ENCODE results near the gene PDE5A.

The PDE5A gene

GRCh38 chr4:119627267-119628255 lies 1.0 kb downstream of the PDE5A start:
- Mint-ChIP-seq H3K4me3 (peak overlapping the region; percentile 88), H3K27ac (no peak overlapping the region), H3K4me1 (ENCODE audit: low read depth) (peaks cover 15% of the 10 kb centered on the region), H3K36me3 (ENCODE audit: low read depth) (no peaks in the 10 kb centered on the region), H3K27me3 (ENCODE audit: low read depth) (peaks cover 51% of the 10 kb centered on the region), H3K9me3 (no peaks in the 10 kb centered on the region)
- DNase-seq (ENCODE audit: low spot score): peak; percentile 52

- Mint-ChIP-seq H3K27ac (no peak overlapping the region), H3K9me3 (no peaks in the 10 kb centered on the region), H3K4me3 (peak overlapping the region; percentile 78), H3K27me3 (ENCODE audit: low read depth) (peaks cover 48% of the 10 kb centered on the region), H3K36me3 (ENCODE audit: low read depth) (no peaks in the 10 kb centered on the region), H3K4me1 (ENCODE audit: low read depth) (peaks cover 15% of the 10 kb centered on the region)
- no peak for DNase-seq (ENCODE audit: low spot score)
Observed at GRCh38 chr4:119626943-119627266, 1.7 kb downstream of the PDE5A start.

- no peak for DNase-seq (ENCODE audit: low spot score)
- Mint-ChIP-seq H3K4me3 (peak overlapping the region; percentile 78), H3K4me1 (ENCODE audit: low read depth) (peaks cover 15% of the 10 kb centered on the region), H3K36me3 (ENCODE audit: low read depth) (no peaks in the 10 kb centered on the region), H3K27ac (no peak overlapping the region), H3K27me3 (ENCODE audit: low read depth) (peaks cover 48% of the 10 kb centered on the region), H3K9me3 (no peaks in the 10 kb centered on the region)
Observed at GRCh38 chr4:119626420-119626819, 2.2 kb downstream of the PDE5A start.

GRCh38 chr4:119625761-119626160 lies 2.8 kb downstream of the PDE5A start:
- Mint-ChIP-seq H3K36me3 (ENCODE audit: low read depth) (no peaks in the 10 kb centered on the region), H3K4me3 (no peak overlapping the region), H3K4me1 (ENCODE audit: low read depth) (peaks cover 15% of the 10 kb centered on the region), H3K9me3 (no peaks in the 10 kb centered on the region), H3K27ac (no peak overlapping the region), H3K27me3 (ENCODE audit: low read depth) (peaks cover 48% of the 10 kb centered on the region)
- DNase-seq (ENCODE audit: low spot score): no peak

- Mint-ChIP-seq H3K36me3 (ENCODE audit: low read depth) (no peaks in the 10 kb centered on the region), H3K27me3 (ENCODE audit: low read depth) (peaks cover 40% of the 10 kb centered on the region), H3K27ac (no peak overlapping the region), H3K4me1 (ENCODE audit: low read depth) (peaks cover 13% of the 10 kb centered on the region), H3K4me3 (no peak overlapping the region), H3K9me3 (no peaks in the 10 kb centered on the region)
- DNase-seq (ENCODE audit: low spot score): no peak
Observed at GRCh38 chr4:119624356-119624755, 4.2 kb downstream of the PDE5A start.

GRCh38 chr4:119623025-119623424 lies 5.6 kb downstream of the PDE5A start:
- no peak overlapping the region for H3K27ac Mint-ChIP-seq
- no peak overlapping the region for H3K4me3 Mint-ChIP-seq
- peaks cover 5% of the 10 kb centered on the region for H3K4me1 Mint-ChIP-seq (ENCODE audit: low read depth)
- no peaks in the 10 kb centered on the region for H3K9me3 Mint-ChIP-seq
- no peaks in the 10 kb centered on the region for H3K36me3 Mint-ChIP-seq (ENCODE audit: low read depth)
- H3K27me3 Mint-ChIP-seq (ENCODE audit: low read depth): peaks cover 39% of the 10 kb centered on the region
- no peak for DNase-seq (ENCODE audit: low spot score)

- Mint-ChIP-seq H3K27me3 (ENCODE audit: low read depth) (peaks cover 19% of the 10 kb centered on the region), H3K27ac (no peak overlapping the region), H3K9me3 (no peaks in the 10 kb centered on the region), H3K36me3 (ENCODE audit: low read depth) (no peaks in the 10 kb centered on the region), H3K4me3 (no peak overlapping the region), H3K4me1 (ENCODE audit: low read depth) (no peaks in the 10 kb centered on the region)
- no peak for DNase-seq (ENCODE audit: low spot score)
Observed at GRCh38 chr4:119615068-119615719, 13.4 kb downstream of the PDE5A start.

- Mint-ChIP-seq H3K9me3 (no peaks in the 10 kb centered on the region), H3K27me3 (ENCODE audit: low read depth) (peaks cover 5% of the 10 kb centered on the region), H3K27ac (no peak overlapping the region), H3K4me3 (no peak overlapping the region), H3K4me1 (ENCODE audit: low read depth) (no peaks in the 10 kb centered on the region), H3K36me3 (ENCODE audit: low read depth) (no peaks in the 10 kb centered on the region)
- no peak for DNase-seq (ENCODE audit: low spot score)
Observed at GRCh38 chr4:119604266-119604665, 24.3 kb downstream of the PDE5A start.

GRCh38 chr4:119602366-119602765 lies 26.2 kb downstream of the PDE5A start:
- peaks cover 4% of the 10 kb centered on the region for H3K9me3 Mint-ChIP-seq
- no peak overlapping the region for H3K4me3 Mint-ChIP-seq
- no peak for DNase-seq (ENCODE audit: low spot score)
- no peak overlapping the region for H3K27ac Mint-ChIP-seq
- no peaks in the 10 kb centered on the region for H3K4me1 Mint-ChIP-seq (ENCODE audit: low read depth)
- no peaks in the 10 kb centered on the region for H3K36me3 Mint-ChIP-seq (ENCODE audit: low read depth)
- peaks cover 9% of the 10 kb centered on the region for H3K27me3 Mint-ChIP-seq (ENCODE audit: low read depth)

GRCh38 chr4:119598521-119598920 lies 30.1 kb downstream of the PDE5A start:
- no peaks in the 10 kb centered on the region for H3K36me3 Mint-ChIP-seq (ENCODE audit: low read depth)
- no peak for DNase-seq (ENCODE audit: low spot score)

GRCh38 chr4:119597377-119597776 lies 31.2 kb downstream of the PDE5A start:
- H3K4me1 Mint-ChIP-seq (ENCODE audit: low read depth): no peaks in the 10 kb centered on the region
- H3K4me3 Mint-ChIP-seq: no peak overlapping the region
- H3K9me3 Mint-ChIP-seq: peaks cover 4% of the 10 kb centered on the region
- no peak overlapping the region for H3K27ac Mint-ChIP-seq
- no peak for DNase-seq (ENCODE audit: low spot score)
- peaks cover 8% of the 10 kb centered on the region for H3K27me3 Mint-ChIP-seq (ENCODE audit: low read depth)
- H3K36me3 Mint-ChIP-seq (ENCODE audit: low read depth): no peaks in the 10 kb centered on the region

More at GRCh38 chr4:119598521-119598920, 30.1 kb downstream of the PDE5A start:
- Mint-ChIP-seq H3K27me3 (ENCODE audit: low read depth) (peaks cover 4% of the 10 kb centered on the region), H3K4me3 (no peak overlapping the region), H3K9me3 (peaks cover 4% of the 10 kb centered on the region), H3K4me1 (ENCODE audit: low read depth) (no peaks in the 10 kb centered on the region), H3K27ac (no peak overlapping the region)

GRCh38 chr4:119593698-119594097 lies 34.9 kb downstream of the PDE5A start:
- no peaks in the 10 kb centered on the region for H3K36me3 Mint-ChIP-seq (ENCODE audit: low read depth)
- H3K27me3 Mint-ChIP-seq (ENCODE audit: low read depth): peaks cover 8% of the 10 kb centered on the region
- H3K4me1 Mint-ChIP-seq (ENCODE audit: low read depth): no peaks in the 10 kb centered on the region
- no peak for DNase-seq (ENCODE audit: low spot score)
- no peak overlapping the region for H3K27ac Mint-ChIP-seq
- no peaks in the 10 kb centered on the region for H3K9me3 Mint-ChIP-seq
- no peak overlapping the region for H3K4me3 Mint-ChIP-seq

GRCh38 chr4:119592830-119593229 lies 35.8 kb downstream of the PDE5A start:
- no peaks in the 10 kb centered on the region for H3K4me1 Mint-ChIP-seq (ENCODE audit: low read depth)
- no peaks in the 10 kb centered on the region for H3K9me3 Mint-ChIP-seq
- no peak overlapping the region for H3K27ac Mint-ChIP-seq
- peaks cover 4% of the 10 kb centered on the region for H3K27me3 Mint-ChIP-seq (ENCODE audit: low read depth)
- H3K4me3 Mint-ChIP-seq: no peak overlapping the region
- no peaks in the 10 kb centered on the region for H3K36me3 Mint-ChIP-seq (ENCODE audit: low read depth)
- no peak for DNase-seq (ENCODE audit: low spot score)

- Mint-ChIP-seq H3K27ac (no peak overlapping the region), H3K4me1 (ENCODE audit: low read depth) (no peaks in the 10 kb centered on the region), H3K27me3 (ENCODE audit: low read depth) (peaks cover 4% of the 10 kb centered on the region), H3K36me3 (ENCODE audit: low read depth) (no peaks in the 10 kb centered on the region), H3K9me3 (no peaks in the 10 kb centered on the region), H3K4me3 (no peak overlapping the region)
- no peak for DNase-seq (ENCODE audit: low spot score)
Observed at GRCh38 chr4:119589165-119589564, 39.4 kb downstream of the PDE5A start.
